ENCODE data around the gene DDX60.

- TF ChIP-seq REST (IDR thresholded peaks at IDR 0.05; ENCODE audit: insufficient read depth in 1 of 2, low read depth in 2 of 2, low read length in 2 of 2) (no peak), SIN3A (IDR thresholded peaks at IDR 0.05; ENCODE audit: borderline replicate concordance, insufficient read depth, low read length) (no peak), POLR2AphosphoS5 (IDR thresholded peaks at IDR 0.05; ENCODE audit: low read depth, low read length) (no peak), TAF1 (IDR thresholded peaks at IDR 0.05; ENCODE audit: borderline replicate concordance, insufficient read depth, low read length) (no peak), FOXP2 (optimal IDR thresholded peaks at IDR 0.05; ENCODE audit: borderline replicate concordance, extremely low read depth, extremely low read length, insufficient read depth) (no peak)
Observed at GRCh38 chr4:168221301-168221700, 97.3 kb downstream of the DDX60 start.

Data from PFSK-1 (cell line).